BLaER1 (cell line): ENCODE measurements around the gene CACNG1.
"Not testable (repeated sequence)": the region's sequence is repeated elsewhere in the genome, so short reads cannot be mapped to it uniquely, and the experiment has no call there.

Experiments used
- H3K27ac ChIP-seq: shearing (Covaris generic); formaldehyde crosslinking; 2 replicates; pipeline ENCODE4 v1.8.1; 2022
- H3K27me3 ChIP-seq: shearing (Covaris generic); formaldehyde crosslinking; 2 replicates; pipeline ENCODE4 v1.8.1; 2022
- H3K36me3 ChIP-seq: shearing (Covaris generic); formaldehyde crosslinking; 2 replicates; pipeline ENCODE4 v1.8.1; 2022
- H3K4me1 ChIP-seq: shearing (Covaris generic); formaldehyde crosslinking; 2 replicates; pipeline ENCODE4 v1.8.1; 2022
- H3K4me2 ChIP-seq: shearing (Covaris generic); formaldehyde crosslinking; 2 replicates; pipeline ENCODE4 v1.8.1; 2022
- H3K4me3 ChIP-seq: shearing (Covaris generic); formaldehyde crosslinking; 2 replicates; pipeline ENCODE4 v1.8.1; 2022
- H3K9ac ChIP-seq: shearing (Covaris generic); formaldehyde crosslinking; 2 replicates; pipeline ENCODE4 v1.8.1; 2022
- H3K9me3 ChIP-seq: shearing (Covaris generic); formaldehyde crosslinking; 2 replicates; pipeline ENCODE4 v1.8.1; 2022
- H4K20me1 ChIP-seq: shearing (Covaris generic); formaldehyde crosslinking; 2 replicates; pipeline ENCODE4 v1.8.1; 2022
- Cebpa-rat ChIP-seq: shearing (Covaris generic); IDR thresholded peaks from 2 replicates; pipeline ENCODE4 v1.8.1; 2022

CACNG1 gene

DNA sequence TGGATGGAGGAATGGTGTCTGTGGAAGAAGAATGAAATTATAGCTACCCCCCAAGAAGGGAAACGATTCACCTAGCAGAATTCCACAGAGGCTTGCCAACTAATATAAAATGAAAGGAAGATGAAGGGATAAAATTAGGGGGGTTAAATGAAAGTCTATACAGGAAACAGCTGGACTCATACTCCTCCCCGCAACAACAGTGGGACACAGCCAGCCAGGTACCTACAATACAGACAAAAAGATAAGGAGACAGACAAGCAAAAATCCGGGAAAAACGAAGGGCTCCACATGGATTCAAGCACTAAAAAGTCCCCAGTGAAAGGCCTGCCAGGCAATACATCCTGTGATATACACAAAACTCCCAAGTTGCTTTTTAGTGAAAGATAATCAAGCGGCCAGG, 47.9 kb downstream of the CACNG1 start:
- H3K4me1 ChIP-seq = no peaks in the 10 kb centered on the region
- H3K27me3 ChIP-seq = no peaks in the 10 kb centered on the region
- no peak for TF ChIP-seq Cebpa-rat
- H3K4me3 ChIP-seq = no peak overlapping the region
- no peaks in the 10 kb centered on the region for H3K9me3 ChIP-seq
- peaks cover 72% of the 10 kb centered on the region for H3K36me3 ChIP-seq
- H3K9ac ChIP-seq = no peak overlapping the region
- no peak overlapping the region for H3K4me2 ChIP-seq
- no peak overlapping the region for H3K27ac ChIP-seq
- peaks cover 60% of the 10 kb centered on the region; the same call in 1 of the 2 replicates for H4K20me1 ChIP-seq

GRCh38 chr17:67092710-67093109, 48.4 kb downstream of the CACNG1 start:
- Histone ChIP-seq H4K20me1 (peaks cover 56% of the 10 kb centered on the region; the same call in 1 of the 2 replicates), H3K36me3 (peaks cover 67% of the 10 kb centered on the region)
- H3K9ac ChIP-seq, H3K9me3 ChIP-seq, H3K4me1 ChIP-seq, H3K4me2 ChIP-seq, H3K27me3 ChIP-seq, H3K27ac ChIP-seq, H3K4me3 ChIP-seq: not testable (repeated sequence)

DNA sequence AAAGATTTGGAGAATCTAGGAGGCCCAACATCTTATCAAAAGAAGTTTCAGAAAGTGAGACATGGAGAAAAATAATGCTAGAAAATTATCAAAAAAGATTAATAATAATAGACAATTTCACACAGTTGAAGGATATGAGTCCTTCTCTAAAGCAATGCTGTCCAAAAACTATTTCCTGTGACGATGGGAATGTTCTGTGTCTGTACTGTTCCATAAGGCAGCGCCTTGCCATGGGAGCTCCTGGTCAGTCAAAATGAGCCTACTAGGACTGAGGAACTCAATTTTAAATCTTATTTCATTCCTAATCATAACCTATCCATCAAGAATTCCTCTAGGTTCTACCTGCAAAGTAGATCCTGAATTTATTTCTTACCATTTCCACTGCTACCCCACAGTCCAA, 49.0 kb downstream of the CACNG1 start:
- TF ChIP-seq Cebpa-rat = no peak

DNA sequence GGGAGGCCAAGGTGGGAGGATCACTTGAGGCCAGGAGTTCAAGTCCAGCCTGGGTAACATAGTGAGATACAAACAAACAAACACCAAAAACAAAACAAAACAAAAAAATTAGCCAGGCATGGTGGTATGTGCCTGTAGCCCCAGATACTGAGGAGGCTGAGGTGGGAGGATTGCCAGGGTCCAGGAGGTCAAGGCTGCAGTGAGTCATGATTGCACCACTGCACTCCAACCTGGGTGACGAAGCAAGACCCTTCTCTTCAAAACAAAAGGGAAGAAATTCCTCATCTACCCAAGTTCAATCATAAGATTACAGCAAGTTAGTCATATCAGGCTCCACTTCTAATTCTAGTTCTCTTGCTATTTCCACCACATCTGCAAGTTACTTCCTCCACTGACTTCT, 50.9 kb downstream of the CACNG1 start:
- not testable (repeated sequence) for H3K4me3 ChIP-seq, H3K4me1 ChIP-seq, H3K27ac ChIP-seq, H3K4me2 ChIP-seq, H3K9ac ChIP-seq, H3K9me3 ChIP-seq, H3K27me3 ChIP-seq
- Histone ChIP-seq H4K20me1 (peaks cover 56% of the 10 kb centered on the region; the same call in 1 of the 2 replicates), H3K36me3 (peaks cover 60% of the 10 kb centered on the region)

More for the DNA sequence above, 49.0 kb downstream of the CACNG1 start:
- Histone ChIP-seq H3K4me1 (no peaks in the 10 kb centered on the region), H3K4me2 (no peak overlapping the region), H3K36me3 (peaks cover 66% of the 10 kb centered on the region), H3K27me3 (no peaks in the 10 kb centered on the region), H3K27ac (no peak overlapping the region), H3K9me3 (no peaks in the 10 kb centered on the region), H3K4me3 (no peak overlapping the region), H4K20me1 (peaks cover 58% of the 10 kb centered on the region; the same call in 1 of the 2 replicates), H3K9ac (no peak overlapping the region)

DNA sequence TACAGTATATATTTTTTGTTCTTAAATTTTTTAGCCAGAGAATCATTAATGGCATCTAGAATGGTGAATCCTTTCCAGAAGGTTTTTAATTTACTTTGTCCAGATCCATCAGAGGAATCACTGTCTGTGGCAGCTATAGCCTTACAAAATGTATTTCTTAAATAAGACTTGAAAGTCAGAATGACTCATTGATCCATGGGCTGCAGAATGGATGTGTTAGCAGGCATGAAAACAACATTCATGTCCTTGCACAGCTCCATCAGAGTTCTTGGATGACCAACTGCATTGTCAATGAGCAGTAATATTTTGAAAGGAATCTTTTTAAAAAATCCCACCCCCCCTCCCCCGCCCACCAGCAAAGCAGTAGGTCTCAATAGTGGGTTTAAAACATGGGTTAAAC, 51.4 kb downstream of the CACNG1 start:
- Histone ChIP-seq H3K27ac (no peak overlapping the region), H3K9me3 (no peaks in the 10 kb centered on the region)

DNA sequence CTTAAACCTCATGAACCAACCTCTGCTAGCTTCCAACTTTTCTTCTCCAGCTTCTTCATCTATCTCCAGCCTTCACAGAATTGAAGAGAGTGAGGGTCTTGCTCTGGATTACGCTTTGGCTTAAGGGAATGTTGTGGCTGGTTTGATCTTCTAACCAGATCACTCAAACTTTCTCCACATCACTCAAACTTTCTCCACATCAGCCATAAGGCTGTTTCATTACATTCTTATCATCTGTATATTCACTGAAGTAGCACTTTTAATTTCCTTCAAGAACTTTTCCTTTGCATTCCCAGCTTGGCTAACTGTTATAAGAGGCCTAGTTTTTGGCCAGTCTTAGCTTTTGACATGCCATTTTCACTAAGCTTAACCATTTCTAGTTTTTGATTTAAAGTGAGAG, 52.3 kb downstream of the CACNG1 start:
- no peaks in the 10 kb centered on the region for H3K27me3 ChIP-seq
- peaks cover 57% of the 10 kb centered on the region; the same call in 1 of the 2 replicates for H4K20me1 ChIP-seq
- no peak overlapping the region for H3K4me2 ChIP-seq
- peaks cover 62% of the 10 kb centered on the region for H3K36me3 ChIP-seq
- no peaks in the 10 kb centered on the region for H3K4me1 ChIP-seq
- no peak overlapping the region for H3K4me3 ChIP-seq
- H3K27ac ChIP-seq = no peak overlapping the region
- no peaks in the 10 kb centered on the region for H3K9me3 ChIP-seq
- no peak overlapping the region for H3K9ac ChIP-seq
- no peak for TF ChIP-seq Cebpa-rat

More for the DNA sequence above, 51.4 kb downstream of the CACNG1 start:
- no peak for TF ChIP-seq Cebpa-rat
- no peak overlapping the region for H3K4me2 ChIP-seq
- peaks cover 56% of the 10 kb centered on the region; the same call in 1 of the 2 replicates for H4K20me1 ChIP-seq
- no peak overlapping the region for H3K9ac ChIP-seq
- no peaks in the 10 kb centered on the region for H3K4me1 ChIP-seq
- H3K36me3 ChIP-seq = peaks cover 59% of the 10 kb centered on the region
- H3K27me3 ChIP-seq = no peaks in the 10 kb centered on the region
- H3K4me3 ChIP-seq = no peak overlapping the region

DNA sequence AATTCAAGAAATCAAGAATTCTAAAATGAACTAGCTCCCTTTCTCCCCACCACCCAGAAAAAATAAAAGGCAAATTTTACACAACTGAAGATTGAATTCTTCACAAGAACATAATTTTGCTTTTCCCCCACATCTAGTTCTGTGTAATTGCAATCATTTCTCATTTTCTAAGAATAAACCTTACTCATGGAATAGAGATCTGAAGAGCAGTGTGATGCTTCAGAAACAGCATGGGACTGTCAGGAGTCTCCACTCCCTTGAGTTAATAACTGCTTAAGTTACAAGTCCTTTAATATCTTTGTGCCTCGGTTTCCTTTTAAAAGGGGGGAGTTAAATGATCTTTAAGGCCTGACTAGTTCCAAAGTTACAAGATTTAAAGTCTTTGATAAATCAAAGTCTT, 53.7 kb downstream of the CACNG1 start:
- no peak overlapping the region for H3K4me2 ChIP-seq
- no peak overlapping the region for H3K9ac ChIP-seq
- no peaks in the 10 kb centered on the region for H3K4me1 ChIP-seq
- H3K4me3 ChIP-seq = no peak overlapping the region
- H3K27ac ChIP-seq = no peak overlapping the region
- H3K9me3 ChIP-seq = no peaks in the 10 kb centered on the region
- TF ChIP-seq Cebpa-rat = no peak
- peaks cover 54% of the 10 kb centered on the region; the same call in 1 of the 2 replicates for H4K20me1 ChIP-seq
- no peaks in the 10 kb centered on the region for H3K27me3 ChIP-seq
- H3K36me3 ChIP-seq = peaks cover 59% of the 10 kb centered on the region

DNA sequence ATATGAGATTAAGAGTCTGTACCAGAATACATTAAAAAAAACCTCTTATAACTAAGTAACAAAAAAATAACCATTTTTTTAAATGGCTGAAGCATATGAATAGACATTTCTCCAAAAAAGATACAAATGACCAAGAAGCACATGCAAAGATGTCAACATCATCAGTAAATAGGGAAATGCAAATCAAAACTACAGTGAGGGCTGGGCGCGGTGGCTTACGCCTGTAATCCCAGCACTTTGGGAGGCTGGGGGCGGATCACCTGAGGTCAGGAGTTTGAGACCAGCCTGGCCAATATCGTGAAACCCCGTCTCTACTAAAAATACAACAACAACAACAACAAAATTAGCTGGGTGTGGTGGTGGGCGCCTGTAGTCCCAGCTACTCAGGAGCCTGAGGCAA, 60.3 kb downstream of the CACNG1 start:
- H3K4me3 ChIP-seq, H3K4me2 ChIP-seq, H3K4me1 ChIP-seq, H3K9ac ChIP-seq, H3K27ac ChIP-seq, H3K9me3 ChIP-seq, H3K27me3 ChIP-seq: not testable (repeated sequence)
- Histone ChIP-seq H4K20me1 (peaks cover 19% of the 10 kb centered on the region; the same call in 1 of the 2 replicates), H3K36me3 (peaks cover 71% of the 10 kb centered on the region)

DNA sequence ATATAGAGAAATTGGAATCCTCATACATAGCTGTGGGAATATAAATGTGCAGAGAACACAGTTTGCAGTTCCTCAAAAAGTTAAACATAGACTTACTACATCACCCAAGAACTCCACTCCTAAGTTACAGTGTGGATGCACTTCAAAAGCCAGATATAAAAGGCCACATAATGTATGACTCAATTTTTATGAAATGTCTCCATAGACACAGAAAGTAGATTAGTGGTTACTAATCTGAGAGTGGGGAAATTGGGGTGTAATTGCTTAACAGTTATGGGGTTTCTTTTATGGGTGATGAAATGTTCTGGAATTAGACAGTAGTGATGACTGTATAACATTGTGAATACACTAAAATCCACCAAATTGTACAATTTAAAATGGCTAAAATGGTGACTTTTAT, 60.9 kb downstream of the CACNG1 start:
- no peak overlapping the region for H3K9ac ChIP-seq
- H4K20me1 ChIP-seq = peaks cover 19% of the 10 kb centered on the region; the same call in 1 of the 2 replicates
- H3K9me3 ChIP-seq = 0 out of 2 replicates have a peak, but pooled peaks cover 3% of the 10 kb centered on the region
- no peak overlapping the region for H3K4me3 ChIP-seq
- H3K27me3 ChIP-seq = no peaks in the 10 kb centered on the region
- H3K4me2 ChIP-seq = no peak overlapping the region
- no peaks in the 10 kb centered on the region for H3K4me1 ChIP-seq
- TF ChIP-seq Cebpa-rat = no peak
- peaks cover 76% of the 10 kb centered on the region for H3K36me3 ChIP-seq
- no peak overlapping the region for H3K27ac ChIP-seq
